AG04449 (cell line): ENCODE data around the gene ZNF860.

ENCODE experiments used
- CTCF ChIA-PET: fragments of 350-600 bp; formaldehyde crosslinking; extraction: SDS; loops from one replicate; lab custom pipeline; 2021; ENCODE audit warnings: antibody characterized with exemption; lab: Yijun Ruan, JAX
- POLR2A ChIA-PET: fragments of 400-600, 350-600 bp; formaldehyde crosslinking; extraction: SDS; loops from one replicate; lab custom pipeline; 2020; ENCODE audit warnings: antibody characterized with exemption, inconsistent platforms; lab: Yijun Ruan, JAX
- DNase-seq: peaks from one replicate; pipeline ENCODE4 v3.0.0-alpha.2; 2010; ENCODE audit warnings: low read depth, low spot score
- H3K4me3 ChIP-seq: 2 replicates; pipeline ENCODE4 v1.5.1; 2011; ENCODE audit warnings: low read depth, mild to moderate bottlenecking, control low read depth, low read length
- TF ChIP-seq, protein P1 (sequence below): IDR thresholded peaks from one replicate; pipeline ENCODE4 v1.5.1; 2011; ENCODE audit warnings: mild to moderate bottlenecking, moderate library complexity, low read length, control low read depth, inconsistent platforms; ENCODE audit not compliant: insufficient read depth; ENCODE audit errors: missing control alignments

Gene ZNF860

DNA sequence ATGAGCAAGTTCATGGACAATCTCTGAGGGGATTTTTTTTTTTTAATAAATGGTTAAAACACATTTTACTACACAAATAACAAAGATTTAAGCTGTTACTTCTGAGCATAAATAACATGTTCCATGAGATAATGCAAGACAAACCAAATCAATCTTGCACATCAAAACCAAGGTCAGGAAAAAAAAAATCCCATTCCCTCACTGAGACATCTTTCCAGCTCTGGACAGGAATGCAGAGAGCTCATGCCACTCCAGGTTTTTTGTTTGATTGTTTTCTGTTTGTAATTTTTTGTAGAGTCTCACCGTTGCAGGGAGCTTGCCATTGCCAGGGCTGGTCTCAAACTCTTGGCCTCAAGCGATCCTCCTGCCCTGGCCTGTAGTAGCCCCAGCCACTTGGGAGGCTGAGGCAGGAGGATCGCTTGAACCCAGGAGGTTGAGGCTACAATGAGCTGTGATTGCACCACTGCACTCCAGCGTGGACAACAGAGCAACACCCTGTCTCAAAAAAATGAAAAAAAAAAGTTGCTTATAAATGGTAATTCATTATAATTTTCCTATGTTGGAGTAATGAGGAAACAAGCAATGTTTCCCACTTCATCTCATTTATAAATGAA lies 14.5 kb upstream of the ZNF860 start:
- TF ChIP-seq, protein P1, sequence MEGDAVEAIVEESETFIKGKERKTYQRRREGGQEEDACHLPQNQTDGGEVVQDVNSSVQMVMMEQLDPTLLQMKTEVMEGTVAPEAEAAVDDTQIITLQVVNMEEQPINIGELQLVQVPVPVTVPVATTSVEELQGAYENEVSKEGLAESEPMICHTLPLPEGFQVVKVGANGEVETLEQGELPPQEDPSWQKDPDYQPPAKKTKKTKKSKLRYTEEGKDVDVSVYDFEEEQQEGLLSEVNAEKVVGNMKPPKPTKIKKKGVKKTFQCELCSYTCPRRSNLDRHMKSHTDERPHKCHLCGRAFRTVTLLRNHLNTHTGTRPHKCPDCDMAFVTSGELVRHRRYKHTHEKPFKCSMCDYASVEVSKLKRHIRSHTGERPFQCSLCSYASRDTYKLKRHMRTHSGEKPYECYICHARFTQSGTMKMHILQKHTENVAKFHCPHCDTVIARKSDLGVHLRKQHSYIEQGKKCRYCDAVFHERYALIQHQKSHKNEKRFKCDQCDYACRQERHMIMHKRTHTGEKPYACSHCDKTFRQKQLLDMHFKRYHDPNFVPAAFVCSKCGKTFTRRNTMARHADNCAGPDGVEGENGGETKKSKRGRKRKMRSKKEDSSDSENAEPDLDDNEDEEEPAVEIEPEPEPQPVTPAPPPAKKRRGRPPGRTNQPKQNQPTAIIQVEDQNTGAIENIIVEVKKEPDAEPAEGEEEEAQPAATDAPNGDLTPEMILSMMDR: no peak
- H3K4me3 ChIP-seq: no peak overlapping the region
- ChIA-PET POLR2A (no interaction called here), CTCF (interaction anchor here (0.6 kb wide), 1 partner anchor 177 kb away, joined by 3 read pairs; no protein-coding TSS in a partner anchor)
- DNase-seq: no peak

DNA sequence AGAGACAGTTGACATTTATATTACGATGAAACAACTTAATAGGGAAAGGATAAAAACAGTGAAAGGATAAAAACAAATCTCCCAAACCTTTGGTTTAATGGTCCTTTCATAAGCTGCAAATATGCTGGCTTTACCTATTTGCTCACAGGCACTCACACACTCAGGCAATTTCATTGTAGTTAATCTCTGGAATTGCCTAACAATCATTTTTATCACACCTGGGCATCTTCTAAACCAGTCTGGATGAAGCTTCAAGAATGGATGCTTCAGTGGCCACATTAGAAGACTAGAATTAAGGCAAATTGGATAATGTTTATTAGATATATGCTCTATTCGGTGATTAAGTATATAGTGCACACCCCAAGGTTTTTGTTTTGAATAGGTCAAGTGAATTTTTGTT lies 14.0 kb upstream of the ZNF860 start:
- CTCF ChIA-PET: no interaction called here
- no peak for DNase-seq
- TF ChIP-seq, protein P1: no peak
- no peak overlapping the region for H3K4me3 ChIP-seq
- POLR2A ChIA-PET: no interaction called here

DNA sequence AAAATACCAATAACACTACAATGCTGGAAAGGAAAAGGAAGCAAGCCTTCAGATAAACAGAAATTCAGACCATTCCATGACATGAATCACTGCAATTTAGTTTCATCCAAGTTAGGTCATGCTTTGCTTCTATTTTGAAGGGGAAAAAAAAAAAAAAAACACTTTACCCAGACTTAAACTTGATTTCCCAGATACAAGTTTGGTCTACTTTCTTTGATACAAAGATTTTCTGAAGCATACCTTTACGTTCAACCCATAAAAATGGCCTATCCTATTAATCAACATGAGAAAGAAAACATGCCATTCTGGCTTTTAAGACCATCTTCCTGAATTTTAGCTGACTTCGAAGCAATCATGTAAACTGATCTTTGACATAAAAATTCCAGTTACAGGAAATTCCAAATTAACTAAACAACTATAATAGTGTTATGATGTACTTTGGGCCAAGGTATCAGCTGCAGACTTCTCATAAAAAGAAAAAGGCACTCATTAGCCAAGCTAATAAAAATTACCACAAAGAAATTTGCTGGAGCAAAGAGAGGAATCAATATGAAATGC lies 13.1 kb upstream of the ZNF860 start:
- H3K4me3 ChIP-seq: no peak overlapping the region
- TF ChIP-seq, protein P1: no peak
- POLR2A ChIA-PET: no interaction called here
- CTCF ChIA-PET: no interaction called here
- no peak for DNase-seq

DNA sequence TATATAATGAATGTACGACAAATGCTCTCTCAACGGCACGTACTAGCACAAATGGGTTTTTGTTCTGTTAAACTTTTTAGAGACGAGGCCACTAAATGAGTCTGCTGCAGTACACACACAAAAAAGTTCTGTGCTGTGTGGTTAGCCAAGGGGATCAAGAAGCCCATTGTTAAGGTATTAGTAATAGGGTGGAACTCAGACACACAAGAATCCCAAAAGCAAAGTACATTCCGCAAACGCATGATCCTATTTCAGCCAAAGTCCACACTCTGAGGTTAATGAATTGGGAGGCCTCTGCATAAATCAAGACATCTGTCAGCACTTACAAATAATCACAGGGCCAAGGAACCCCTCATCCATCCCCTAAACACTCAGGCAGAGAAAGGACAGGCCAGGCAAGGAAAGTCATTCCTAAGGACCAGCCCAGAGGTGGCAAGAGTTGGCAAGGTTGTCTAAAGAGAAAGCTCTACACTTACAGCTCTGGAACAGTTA lies 12.6 kb upstream of the ZNF860 start:
- POLR2A ChIA-PET: no interaction called here
- peak overlapping the region; percentile 13 for H3K4me3 ChIP-seq
- CTCF ChIA-PET: no interaction called here
- peak; percentile 72 for DNase-seq
- TF ChIP-seq, protein P1: no peak

DNA sequence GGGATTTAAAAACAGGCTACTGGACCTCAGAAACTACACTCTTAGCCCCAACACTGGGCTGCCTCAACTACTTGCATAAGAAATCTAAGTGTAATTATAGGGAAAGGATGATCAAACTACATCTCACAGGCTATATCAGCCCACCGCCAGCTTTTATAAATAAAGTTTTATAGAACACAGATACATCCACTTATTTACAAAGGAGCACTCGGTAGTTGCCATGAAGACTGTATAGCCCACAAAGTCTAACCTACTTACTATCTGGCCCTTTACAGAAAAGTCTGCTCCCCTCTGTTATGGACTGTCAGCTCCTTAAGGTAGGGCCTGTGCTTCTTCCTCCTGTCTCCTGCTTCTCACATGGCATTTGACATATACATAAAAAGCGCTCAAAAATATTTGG lies 9.9 kb upstream of the ZNF860 start:
- DNase-seq: no peak
- no peak overlapping the region for H3K4me3 ChIP-seq
- CTCF ChIA-PET: no interaction called here
- TF ChIP-seq, protein P1: no peak
- POLR2A ChIA-PET: no interaction called here

DNA sequence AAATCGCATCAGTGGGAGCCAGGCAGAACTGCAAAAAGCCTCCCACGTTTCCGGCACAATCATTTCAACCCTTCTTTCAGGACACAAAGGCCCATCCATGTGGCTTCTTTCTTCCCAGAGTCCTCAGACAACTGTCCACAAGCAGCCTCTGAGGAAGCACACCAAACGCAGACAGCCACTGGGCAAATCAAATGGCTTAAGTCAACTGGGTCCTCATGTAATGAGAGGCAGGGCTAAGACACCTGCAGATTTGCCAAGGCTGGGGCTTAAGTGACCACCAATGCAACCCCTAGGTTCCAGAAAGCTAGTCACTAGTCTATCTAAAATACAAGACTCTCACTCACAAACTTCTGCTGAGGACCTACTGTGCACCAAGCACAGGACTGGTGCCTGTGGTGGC lies 8.5 kb upstream of the ZNF860 start:
- DNase-seq: no peak
- ChIA-PET POLR2A (no interaction called here), CTCF (no interaction called here)
- TF ChIP-seq, protein P1: no peak
- no peak overlapping the region for H3K4me3 ChIP-seq
